Measurements from ENCODE around the gene AGO3. TPM values are rescaled to one million over a fixed set of nuclear protein-coding genes. Genes with fewer than 3 reads are reported as not detected.

The AGO3 gene
- total RNA-seq, result 10 to 100 TPM; 21.2 to 47.8 (median 36.0) TPM

DNA sequence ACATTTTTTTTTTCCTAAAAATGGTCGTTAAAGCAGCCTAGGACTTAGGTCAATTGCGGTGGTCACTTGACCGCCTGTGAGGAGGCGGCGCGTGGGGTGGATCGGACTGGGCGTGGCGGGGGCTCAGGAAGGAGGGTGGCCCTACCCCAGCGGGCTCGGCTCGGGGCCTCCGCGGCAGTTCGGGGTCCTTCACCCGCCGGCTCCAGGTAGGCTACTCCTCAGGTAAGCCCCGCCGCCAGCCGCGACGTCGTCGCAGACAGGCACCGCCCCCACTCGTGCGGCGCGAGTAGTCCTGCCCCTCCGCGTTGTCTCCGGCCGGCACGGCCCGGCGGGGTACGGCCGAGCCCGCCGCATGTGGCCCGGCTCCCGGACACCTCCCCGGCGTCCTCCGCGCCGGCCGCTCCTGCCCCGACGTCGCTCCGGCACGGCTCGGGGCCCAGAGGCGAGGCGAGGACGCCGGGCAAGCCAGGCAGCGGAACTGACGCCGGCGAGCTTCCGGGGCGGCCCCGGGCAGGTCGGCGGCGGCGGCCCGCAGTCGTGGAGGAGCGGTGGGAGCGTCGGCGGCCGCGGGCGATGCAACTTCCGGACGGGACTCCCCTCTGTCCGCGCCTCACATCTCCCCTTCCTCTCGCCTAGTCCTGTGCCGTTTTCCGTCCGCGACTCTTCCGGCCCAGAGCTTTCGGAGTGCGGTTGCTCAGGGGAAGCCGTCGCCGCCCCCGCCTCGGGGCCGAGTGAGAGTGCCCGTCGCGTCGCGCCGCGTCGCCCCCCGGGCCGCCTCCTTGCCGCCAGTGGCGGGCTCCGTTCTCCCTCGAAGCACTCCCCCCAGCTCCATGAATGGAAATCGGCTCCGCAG is at the start of gene AGO3:
Gene AGO3, plus strand, starts transcription at position 513 of the 853 bp plus-strand sequence. Its CDS starts 322 bp downstream, at position 835.
- TF ChIP-seq, protein P1, sequence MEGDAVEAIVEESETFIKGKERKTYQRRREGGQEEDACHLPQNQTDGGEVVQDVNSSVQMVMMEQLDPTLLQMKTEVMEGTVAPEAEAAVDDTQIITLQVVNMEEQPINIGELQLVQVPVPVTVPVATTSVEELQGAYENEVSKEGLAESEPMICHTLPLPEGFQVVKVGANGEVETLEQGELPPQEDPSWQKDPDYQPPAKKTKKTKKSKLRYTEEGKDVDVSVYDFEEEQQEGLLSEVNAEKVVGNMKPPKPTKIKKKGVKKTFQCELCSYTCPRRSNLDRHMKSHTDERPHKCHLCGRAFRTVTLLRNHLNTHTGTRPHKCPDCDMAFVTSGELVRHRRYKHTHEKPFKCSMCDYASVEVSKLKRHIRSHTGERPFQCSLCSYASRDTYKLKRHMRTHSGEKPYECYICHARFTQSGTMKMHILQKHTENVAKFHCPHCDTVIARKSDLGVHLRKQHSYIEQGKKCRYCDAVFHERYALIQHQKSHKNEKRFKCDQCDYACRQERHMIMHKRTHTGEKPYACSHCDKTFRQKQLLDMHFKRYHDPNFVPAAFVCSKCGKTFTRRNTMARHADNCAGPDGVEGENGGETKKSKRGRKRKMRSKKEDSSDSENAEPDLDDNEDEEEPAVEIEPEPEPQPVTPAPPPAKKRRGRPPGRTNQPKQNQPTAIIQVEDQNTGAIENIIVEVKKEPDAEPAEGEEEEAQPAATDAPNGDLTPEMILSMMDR (IDR thresholded peaks at IDR 0.05), result no peak
- TF ChIP-seq POLR2A (IDR thresholded peaks at IDR 0.05), result peak; percentile 68 to 87

DNA sequence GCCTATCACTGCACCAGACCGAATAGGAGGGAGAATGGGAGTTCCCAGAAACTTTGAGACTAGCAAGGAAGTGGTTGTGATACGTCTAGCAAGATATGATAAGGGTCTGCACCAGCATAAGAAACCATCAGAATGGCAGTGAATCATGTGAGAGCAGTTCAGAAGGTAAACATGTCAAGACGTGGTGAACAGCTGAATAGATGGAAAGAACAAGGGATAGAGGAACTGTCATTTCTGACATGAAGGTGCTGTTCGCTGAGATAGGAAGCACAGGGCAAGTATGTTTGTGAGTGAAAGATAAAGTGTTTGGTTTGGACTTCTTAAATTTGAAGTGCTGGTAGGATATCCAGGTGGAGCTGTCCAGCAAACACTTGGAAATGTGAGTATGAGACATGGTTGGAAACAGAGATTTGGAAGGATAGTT is 49.0 kb upstream of the AGO3 start:
- H3K4me1 ChIP-seq, result no peaks in the 10 kb centered on the region
- no peak overlapping the region for H3K4me3 ChIP-seq
- no peaks in the 10 kb centered on the region for H3K27me3 ChIP-seq
- H3K27ac ChIP-seq, result no peak overlapping the region
- no peaks in the 10 kb centered on the region for H3K9me3 ChIP-seq
- H3K36me3 ChIP-seq, result no peaks in the 10 kb centered on the region
- intact Hi-C loops (cut with DNase I; ENCODE audit: low total_unique reads), result no loop called here
- no peak for TF ChIP-seq POLR2A (IDR thresholded peaks at IDR 0.05)
- TF ChIP-seq, protein P1 (IDR thresholded peaks at IDR 0.05), result no peak
- no peak for DNase-seq

More for the DNA sequence above, at the start of gene AGO3:
- H3K27me3 ChIP-seq, result no peaks in the 10 kb centered on the region
- H3K9me3 ChIP-seq, result no peaks in the 10 kb centered on the region
- H3K27ac ChIP-seq, result peak within 1 kb of the TSS; percentile 98 to 99
- intact Hi-C loops (cut with DNase I; ENCODE audit: low total_unique reads), result no loop called here
- peak; percentile 70 to 79 for DNase-seq
- H3K36me3 ChIP-seq, result no peaks in the 10 kb centered on the region
- peaks cover 0 to 3% of the 10 kb centered on the region in 2 donors for H3K4me1 ChIP-seq
- H3K4me3 ChIP-seq, result peak within 1 kb of the TSS; percentile 75

DNA sequence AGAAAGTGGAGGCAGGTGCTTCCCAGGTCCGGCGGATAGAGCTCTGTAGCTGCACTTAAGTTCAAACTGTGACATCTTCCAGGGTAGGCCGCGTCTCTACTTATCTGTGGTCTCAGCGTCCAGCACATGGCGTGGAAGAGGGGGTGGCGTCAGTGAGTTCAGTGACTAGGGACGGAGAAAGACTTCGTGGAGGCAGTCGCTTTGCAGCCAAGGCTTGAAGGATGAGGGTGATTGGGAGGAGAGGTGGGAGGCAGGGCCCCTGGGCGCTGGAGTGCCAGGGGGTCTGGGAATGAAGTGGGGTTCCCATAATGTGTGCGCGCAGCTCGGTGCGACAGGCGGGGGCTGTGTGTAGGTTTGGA is 48.3 kb upstream of the AGO3 start:
- no peak for TF ChIP-seq POLR2A (IDR thresholded peaks at IDR 0.05)
- TF ChIP-seq, protein P1 (IDR thresholded peaks at IDR 0.05), result no peak
- Histone ChIP-seq H3K4me3 (peak overlapping the region; percentile 75 to 93), H3K9me3 (no peaks in the 10 kb centered on the region), H3K36me3 (no peaks in the 10 kb centered on the region), H3K4me1 (no peaks in the 10 kb centered on the region), H3K27ac (peak overlapping the region; percentile 71 to 90), H3K27me3 (no peaks in the 10 kb centered on the region)
- intact Hi-C loops (cut with DNase I; ENCODE audit: low total_unique reads), result no loop called here
- DNase-seq, result no peak

DNA sequence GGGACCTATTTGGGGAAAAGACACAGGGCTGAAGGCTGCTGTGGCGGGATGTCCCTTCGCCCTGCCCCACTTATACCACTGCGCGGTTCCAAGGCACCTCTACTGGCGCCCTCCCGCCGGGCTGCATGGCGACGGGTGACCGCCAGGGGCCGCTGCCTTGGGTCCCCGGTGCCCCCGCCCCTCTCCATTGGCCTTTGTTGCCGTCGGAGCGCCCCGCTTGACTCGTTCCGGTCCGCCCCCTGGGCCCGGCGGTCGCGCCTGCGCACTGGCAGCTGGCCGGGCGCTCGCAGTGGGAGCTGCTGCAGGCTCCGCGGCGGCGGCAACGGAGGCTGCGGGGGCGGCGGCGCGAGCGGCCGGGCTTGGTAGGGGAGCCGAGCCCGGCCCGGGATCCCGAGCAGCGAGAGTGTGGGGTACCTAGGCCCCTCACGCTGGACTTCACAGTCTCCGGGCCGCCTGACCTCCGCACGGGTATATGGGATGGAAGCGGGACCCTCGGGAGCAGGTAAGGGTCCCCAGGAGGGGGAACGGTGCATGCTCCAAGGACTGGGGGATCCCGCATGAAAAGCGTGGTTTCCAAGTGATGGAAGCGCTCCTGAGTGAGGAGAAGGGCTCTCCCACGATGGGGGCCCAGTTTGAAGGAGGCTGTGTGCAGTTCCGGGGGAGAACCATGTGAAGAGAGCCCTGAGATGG is 47.8 kb upstream of the AGO3 start, which contains the start of gene AGO1:
Gene AGO1, plus strand, starts transcription at position 265 of the 690 bp plus-strand sequence. Its CDS starts 213 bp downstream, at position 478.
- H3K36me3 ChIP-seq, result no peaks in the 10 kb centered on the region
- no peaks in the 10 kb centered on the region for H3K9me3 ChIP-seq
- intact Hi-C loops (cut with DNase I; ENCODE audit: low total_unique reads), result no loop called here
- H3K27me3 ChIP-seq, result no peaks in the 10 kb centered on the region
- TF ChIP-seq, protein P1 (IDR thresholded peaks at IDR 0.05), result peak; percentile 97 to 99 (median 98)
- peak; percentile 73 to 89 for TF ChIP-seq POLR2A (IDR thresholded peaks at IDR 0.05)
- H3K4me3 ChIP-seq, result peak within 1 kb of the TSS; percentile 75 to 93
- H3K27ac ChIP-seq, result peak within 1 kb of the TSS; percentile 86 to 90
- peak; percentile 93 to 95 for DNase-seq
- no peaks in the 10 kb centered on the region for H3K4me1 ChIP-seq

Data from uterus (tissue), 4 donors.